ENCODE results near the gene STRN3. TPM values are rescaled to one million over a fixed set of nuclear protein-coding genes. Genes with fewer than 3 reads are reported as not detected.

STRN3 gene
- total and polyA plus RNA-seq, 2 donors (not counting 1 experiment from before 2014, with no cell fraction given) = 7.7 to 43.9 TPM

DNA sequence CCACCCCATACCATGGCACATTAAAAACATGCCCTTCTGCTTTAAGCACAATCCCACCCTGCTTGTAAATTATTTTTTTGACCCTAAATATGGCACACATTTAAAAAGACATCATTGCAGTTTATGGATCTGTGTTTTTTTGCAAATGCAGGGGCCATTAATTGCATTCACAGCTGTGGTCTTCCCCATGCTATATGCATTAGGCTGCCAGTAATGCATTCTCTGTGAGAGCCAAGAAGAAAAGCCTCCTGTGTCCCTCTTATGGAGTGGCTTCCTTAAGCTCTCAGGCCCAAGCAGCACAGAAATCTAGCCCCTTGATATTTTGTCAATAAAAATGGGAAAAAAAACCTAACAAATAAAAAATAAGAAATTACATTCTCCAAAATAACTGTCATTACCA lies 172.2 kb downstream of the STRN3 start:
- peaks cover 0 to 3% (median 0%) of the 10 kb centered on the region in 4 experiments for H3K27me3 ChIP-seq (replicated peaks in 1 of 4; ENCODE audit: control extremely low read depth in 1 of 4, control insufficient read depth in 3 of 4, insufficient read depth in 4 of 4, low read length in 3 of 4)
- no peak overlapping the region for H3K4me3 ChIP-seq (ENCODE audit: control extremely low read depth in 1 of 5, extremely low read depth in 1 of 5, insufficient read depth in 1 of 5, low read depth in 2 of 5, low read length in 4 of 5)
- peaks cover 30% of the 10 kb centered on the region for H3K4me1 Mint-ChIP-seq
- no peak overlapping the region for H3K27ac ChIP-seq (ENCODE audit: low read length in 2 of 2)
- ChIA-PET CTCF (no interaction called here), POLR2A (no interaction called here)
- no peak overlapping the region for H3K9ac ChIP-seq (ENCODE audit: low read length)
- H3K9me3 ChIP-seq (ENCODE audit: control extremely low read depth in 1 of 3, control insufficient read depth in 2 of 3, insufficient read depth in 1 of 3, low read length in 2 of 3) = no peaks in the 10 kb centered on the region
- no peak overlapping the region for H2AFZ ChIP-seq (ENCODE audit: insufficient read depth, low read depth, low read length, poor library complexity, severe bottlenecking)
- DNase-seq (no peak), ATAC-seq (ENCODE audit: low read depth) (no peak)
- H3K79me2 ChIP-seq (ENCODE audit: control insufficient read depth, insufficient read depth, low read length) = no peaks in the 10 kb centered on the region
- H3K9me3 Mint-ChIP-seq (ENCODE audit: insufficient read depth) = no peaks in the 10 kb centered on the region
- H3K4me1 ChIP-seq (ENCODE audit: control insufficient read depth in 2 of 2, insufficient read depth in 2 of 2, low read length in 2 of 2) = peaks cover 3 to 24% of the 10 kb centered on the region in 2 donors
- H3K4me2 ChIP-seq (replicated peaks; ENCODE audit: low read depth, low read length, poor library complexity, severe bottlenecking) = no peak overlapping the region
- intact Hi-C loops (cut with micrococcal nuclease) = no loop called here
- no peaks in the 10 kb centered on the region for H3K36me3 ChIP-seq (replicated peaks in 1 of 2; ENCODE audit: control extremely low read depth in 1 of 2, control insufficient read depth in 1 of 2, extremely low read depth in 1 of 2, insufficient read depth in 2 of 2, low read length in 1 of 2)
- H3K27ac Mint-ChIP-seq = no peak overlapping the region
- no peak overlapping the region for H3K4me3 Mint-ChIP-seq
- peaks cover 6% of the 10 kb centered on the region for H3K27me3 Mint-ChIP-seq
- no peak for TF ChIP-seq EZH2 (IDR thresholded peaks at IDR 0.05; ENCODE audit: borderline replicate concordance, insufficient read depth, low read depth, low read length, poor library complexity, severe bottlenecking)
- TF ChIP-seq, protein P1, sequence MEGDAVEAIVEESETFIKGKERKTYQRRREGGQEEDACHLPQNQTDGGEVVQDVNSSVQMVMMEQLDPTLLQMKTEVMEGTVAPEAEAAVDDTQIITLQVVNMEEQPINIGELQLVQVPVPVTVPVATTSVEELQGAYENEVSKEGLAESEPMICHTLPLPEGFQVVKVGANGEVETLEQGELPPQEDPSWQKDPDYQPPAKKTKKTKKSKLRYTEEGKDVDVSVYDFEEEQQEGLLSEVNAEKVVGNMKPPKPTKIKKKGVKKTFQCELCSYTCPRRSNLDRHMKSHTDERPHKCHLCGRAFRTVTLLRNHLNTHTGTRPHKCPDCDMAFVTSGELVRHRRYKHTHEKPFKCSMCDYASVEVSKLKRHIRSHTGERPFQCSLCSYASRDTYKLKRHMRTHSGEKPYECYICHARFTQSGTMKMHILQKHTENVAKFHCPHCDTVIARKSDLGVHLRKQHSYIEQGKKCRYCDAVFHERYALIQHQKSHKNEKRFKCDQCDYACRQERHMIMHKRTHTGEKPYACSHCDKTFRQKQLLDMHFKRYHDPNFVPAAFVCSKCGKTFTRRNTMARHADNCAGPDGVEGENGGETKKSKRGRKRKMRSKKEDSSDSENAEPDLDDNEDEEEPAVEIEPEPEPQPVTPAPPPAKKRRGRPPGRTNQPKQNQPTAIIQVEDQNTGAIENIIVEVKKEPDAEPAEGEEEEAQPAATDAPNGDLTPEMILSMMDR (IDR thresholded peaks at IDR 0.05) = no peak
- no peaks in the 10 kb centered on the region for H4K20me1 ChIP-seq (ENCODE audit: control insufficient read depth, insufficient read depth, low read length, poor library complexity, severe bottlenecking)

DNA sequence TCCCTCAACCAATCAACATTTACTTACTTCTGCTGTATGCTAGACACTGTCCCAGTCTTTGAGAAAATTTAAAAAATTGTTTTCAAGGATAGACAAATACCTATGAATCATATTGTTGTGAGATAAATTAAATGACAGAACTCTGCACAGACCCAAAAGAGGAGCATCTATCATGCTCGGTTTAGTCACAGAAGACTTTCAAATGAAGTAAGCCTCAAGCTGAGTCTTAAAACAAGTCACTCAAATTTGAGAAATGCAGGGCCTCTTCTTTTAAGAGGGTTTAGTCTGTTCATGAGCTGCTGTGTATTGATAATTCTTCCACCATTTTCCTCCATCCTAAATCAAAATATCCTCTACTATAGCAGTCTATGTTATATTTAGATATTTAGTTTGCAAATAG lies 176.2 kb downstream of the STRN3 start:
- TF ChIP-seq, protein P1 (IDR thresholded peaks at IDR 0.05) = no peak
- no peak for TF ChIP-seq EZH2 (IDR thresholded peaks at IDR 0.05; ENCODE audit: borderline replicate concordance, insufficient read depth, low read depth, low read length, poor library complexity, severe bottlenecking)
- peaks cover 0 to 4% (median 0%) of the 10 kb centered on the region in 4 experiments for H3K27me3 ChIP-seq (replicated peaks in 1 of 4; ENCODE audit: control extremely low read depth in 1 of 4, control insufficient read depth in 3 of 4, insufficient read depth in 4 of 4, low read length in 3 of 4)
- H3K9me3 ChIP-seq (ENCODE audit: control extremely low read depth in 1 of 3, control insufficient read depth in 2 of 3, insufficient read depth in 1 of 3, low read length in 2 of 3) = peaks cover 0 to 1% (median 0%) of the 10 kb centered on the region in 3 donors
- ATAC-seq (ENCODE audit: low read depth) (no peak), DNase-seq (no peak)
- Mint-ChIP-seq H3K9me3 (ENCODE audit: insufficient read depth) (no peaks in the 10 kb centered on the region), H3K27me3 (peaks cover 6% of the 10 kb centered on the region), H3K27ac (no peak overlapping the region), H3K4me3 (no peak overlapping the region), H3K4me1 (peaks cover 25% of the 10 kb centered on the region)
- no peaks in the 10 kb centered on the region for H3K79me2 ChIP-seq (ENCODE audit: control insufficient read depth, insufficient read depth, low read length)
- no CpG with 5 or more reads among the region's 1 CpG for WGBS (ENCODE audit: insufficient coverage)
- H3K4me3 ChIP-seq (ENCODE audit: control extremely low read depth in 1 of 5, extremely low read depth in 1 of 5, insufficient read depth in 1 of 5, low read depth in 2 of 5, low read length in 4 of 5) = no peak overlapping the region
- POLR2A ChIA-PET = no interaction called here
- peaks cover 3 to 17% of the 10 kb centered on the region in 2 donors for H3K4me1 ChIP-seq (ENCODE audit: control insufficient read depth in 2 of 2, insufficient read depth in 2 of 2, low read length in 2 of 2)
- CTCF ChIA-PET = no interaction called here
- no peak overlapping the region for H3K9ac ChIP-seq (ENCODE audit: low read length)
- H3K36me3 ChIP-seq (replicated peaks in 1 of 2; ENCODE audit: control extremely low read depth in 1 of 2, control insufficient read depth in 1 of 2, extremely low read depth in 1 of 2, insufficient read depth in 2 of 2, low read length in 1 of 2) = no peaks in the 10 kb centered on the region
- no peak overlapping the region for H3K27ac ChIP-seq (ENCODE audit: low read length in 2 of 2)
- H4K20me1 ChIP-seq (ENCODE audit: control insufficient read depth, insufficient read depth, low read length, poor library complexity, severe bottlenecking) = no peaks in the 10 kb centered on the region
- intact Hi-C loops (cut with micrococcal nuclease) = no loop called here
- no peak overlapping the region for H3K4me2 ChIP-seq (replicated peaks; ENCODE audit: low read depth, low read length, poor library complexity, severe bottlenecking)
- H2AFZ ChIP-seq (ENCODE audit: insufficient read depth, low read depth, low read length, poor library complexity, severe bottlenecking) = no peak overlapping the region

Data from B cell (primary cell).